RWPE2 (cell line): ENCODE measurements around the gene AQP6.

Experiments
- ATAC-seq: fragments of 200-7000 bp; cut with Tn5 transposase; 3 replicates; pipeline ENCODE4 v1.9.1; 2021; ENCODE audit warnings: low read depth
- DNase-seq: peaks from one replicate; pipeline ENCODE4 v3.0.0-alpha.2; 2020; ENCODE audit warnings: low spot score
- H3K27ac ChIP-seq: fragments of 450-650 bp; 2 replicates; pipeline ENCODE4 v1.5.1; 2017; ENCODE audit warnings: mild to moderate bottlenecking; ENCODE audit not compliant: poor library complexity, severe bottlenecking
- H3K27me3 ChIP-seq: fragments of 250-450 bp; sonication (Bioruptor Pico); 2 replicates; pipeline ENCODE4 v1.5.1; 2021; ENCODE audit warnings: mild to moderate bottlenecking, moderate library complexity; ENCODE audit not compliant: insufficient read depth, poor library complexity, severe bottlenecking
- H3K36me3 ChIP-seq: fragments of 250-450 bp; sonication (Bioruptor Pico); 2 replicates; pipeline ENCODE4 v1.5.1; 2020; ENCODE audit warnings: low read depth, mild to moderate bottlenecking, moderate library complexity
- H3K4me1 ChIP-seq: fragments of 250-450 bp; sonication (Bioruptor Pico); 2 replicates; pipeline ENCODE4 v1.5.1; 2021; ENCODE audit warnings: mild to moderate bottlenecking, moderate library complexity; ENCODE audit not compliant: insufficient read depth, poor library complexity, severe bottlenecking
- H3K4me3 ChIP-seq: fragments of 250-450 bp; sonication (Bioruptor Pico); 2 replicates; pipeline ENCODE4 v1.5.1; 2021; ENCODE audit warnings: mild to moderate bottlenecking, moderate library complexity; ENCODE audit not compliant: severe bottlenecking
- H3K9me3 ChIP-seq: fragments of 250-450 bp; sonication (Bioruptor Pico); 2 replicates; pipeline ENCODE4 v1.5.1; 2021; ENCODE audit warnings: mild to moderate bottlenecking, moderate library complexity; ENCODE audit not compliant: severe bottlenecking
- TF ChIP-seq, protein P1 (sequence below): fragments of 450-650 bp; IDR thresholded peaks from one replicate; pipeline ENCODE4 v1.5.1; 2017; ENCODE audit warnings: mild to moderate bottlenecking, moderate library complexity; ENCODE audit not compliant: poor library complexity, severe bottlenecking

Gene AQP6

DNA sequence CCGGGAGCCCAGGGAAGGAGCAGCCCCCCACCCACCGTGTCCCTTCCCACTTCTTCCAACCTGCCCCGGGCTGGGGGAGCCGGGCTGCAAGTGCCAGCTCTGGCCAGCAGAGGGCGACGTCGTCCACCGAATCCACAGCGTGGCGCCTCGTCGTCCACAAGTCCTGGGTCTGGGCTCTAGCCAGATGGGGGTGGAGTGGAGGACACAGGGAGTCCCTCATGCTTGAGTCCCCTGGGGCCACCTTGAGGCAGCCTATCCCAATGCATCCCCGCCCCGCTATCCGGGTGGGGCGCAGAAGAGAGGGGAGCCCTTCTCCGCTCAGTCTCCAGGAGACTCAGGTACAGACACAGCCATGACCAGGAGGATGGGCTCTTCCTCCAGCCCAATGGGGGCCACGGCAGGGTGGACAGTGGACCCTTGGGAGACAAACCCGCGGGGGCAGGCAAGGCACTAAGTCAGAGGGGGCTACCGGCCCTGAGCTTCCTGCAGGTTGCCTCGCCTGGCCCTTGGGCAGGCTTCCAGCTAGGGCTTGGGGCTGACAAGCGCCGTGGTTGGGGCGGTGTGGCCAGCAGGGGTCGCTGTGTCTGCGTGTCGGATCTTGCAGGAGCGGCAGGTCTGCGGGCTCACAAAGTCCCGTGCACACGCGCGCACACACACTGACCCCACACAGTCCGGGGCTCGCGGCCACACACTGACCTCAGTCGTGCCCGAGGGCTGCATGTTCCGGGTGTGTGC, 5.5 kb upstream of the AQP6 start:
- Histone ChIP-seq H3K9me3 (no peaks in the 10 kb centered on the region), H3K4me3 (peak overlapping the region; percentile 19), H3K36me3 (no peaks in the 10 kb centered on the region), H3K27ac (no peak overlapping the region), H3K4me1 (peaks cover 11% of the 10 kb centered on the region), H3K27me3 (no peaks in the 10 kb centered on the region)
- DNase-seq (no peak), ATAC-seq (peak; percentile 67)
- TF ChIP-seq, protein P1, sequence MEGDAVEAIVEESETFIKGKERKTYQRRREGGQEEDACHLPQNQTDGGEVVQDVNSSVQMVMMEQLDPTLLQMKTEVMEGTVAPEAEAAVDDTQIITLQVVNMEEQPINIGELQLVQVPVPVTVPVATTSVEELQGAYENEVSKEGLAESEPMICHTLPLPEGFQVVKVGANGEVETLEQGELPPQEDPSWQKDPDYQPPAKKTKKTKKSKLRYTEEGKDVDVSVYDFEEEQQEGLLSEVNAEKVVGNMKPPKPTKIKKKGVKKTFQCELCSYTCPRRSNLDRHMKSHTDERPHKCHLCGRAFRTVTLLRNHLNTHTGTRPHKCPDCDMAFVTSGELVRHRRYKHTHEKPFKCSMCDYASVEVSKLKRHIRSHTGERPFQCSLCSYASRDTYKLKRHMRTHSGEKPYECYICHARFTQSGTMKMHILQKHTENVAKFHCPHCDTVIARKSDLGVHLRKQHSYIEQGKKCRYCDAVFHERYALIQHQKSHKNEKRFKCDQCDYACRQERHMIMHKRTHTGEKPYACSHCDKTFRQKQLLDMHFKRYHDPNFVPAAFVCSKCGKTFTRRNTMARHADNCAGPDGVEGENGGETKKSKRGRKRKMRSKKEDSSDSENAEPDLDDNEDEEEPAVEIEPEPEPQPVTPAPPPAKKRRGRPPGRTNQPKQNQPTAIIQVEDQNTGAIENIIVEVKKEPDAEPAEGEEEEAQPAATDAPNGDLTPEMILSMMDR = peak; percentile 92

DNA sequence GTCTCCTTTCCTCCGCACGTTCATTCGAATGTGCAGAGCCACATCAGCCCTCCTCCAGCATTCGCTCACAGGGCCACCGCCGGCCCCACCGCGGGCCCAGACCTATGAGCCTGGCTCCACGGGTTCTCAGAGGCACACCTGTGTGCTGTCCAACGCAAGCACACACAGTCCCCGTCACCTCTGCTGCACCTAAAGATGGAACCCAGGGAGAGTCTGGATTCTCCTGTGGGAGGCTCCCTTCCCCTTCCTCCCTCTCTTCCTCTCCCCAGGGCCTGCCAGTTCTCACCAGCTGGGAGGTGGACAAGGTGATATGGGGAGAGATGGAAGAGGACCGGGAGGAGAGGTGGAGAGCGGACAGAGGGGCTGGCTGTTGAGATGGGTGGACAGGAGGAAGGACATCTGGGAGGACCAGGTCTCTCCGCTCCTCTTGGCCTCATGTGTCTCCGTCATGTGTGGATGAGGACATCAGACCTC, 4.9 kb upstream of the AQP6 start:
- H3K9me3 ChIP-seq = no peaks in the 10 kb centered on the region
- DNase-seq (no peak), ATAC-seq (no peak)
- no peak overlapping the region for H3K27ac ChIP-seq
- TF ChIP-seq, protein P1 = no peak
- H3K36me3 ChIP-seq = no peaks in the 10 kb centered on the region
- peaks cover 7% of the 10 kb centered on the region for H3K4me1 ChIP-seq
- no peak overlapping the region for H3K4me3 ChIP-seq
- H3K27me3 ChIP-seq = no peaks in the 10 kb centered on the region

DNA sequence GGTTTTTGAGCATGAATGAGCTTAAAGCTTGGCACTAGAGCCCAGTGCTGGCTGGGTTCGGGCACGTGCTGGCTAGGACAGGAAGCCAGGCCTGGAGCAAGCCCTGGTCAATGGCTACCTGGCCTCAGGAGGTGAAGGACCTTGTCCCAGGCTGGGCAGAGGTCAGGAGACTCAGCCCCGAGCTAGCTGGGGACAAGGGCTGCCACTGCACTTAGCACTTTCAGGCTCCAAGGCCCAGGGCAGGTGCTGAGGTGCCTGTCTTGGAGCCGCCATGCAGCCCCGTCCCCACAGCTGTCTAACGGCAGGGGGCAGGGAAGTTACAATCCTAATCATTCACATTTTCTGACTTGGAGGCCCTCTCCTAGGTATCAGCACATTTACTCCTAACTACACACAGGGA, 4.3 kb upstream of the AQP6 start:
- TF ChIP-seq, protein P1 = no peak
- ATAC-seq = no peak
- no peaks in the 10 kb centered on the region for H3K9me3 ChIP-seq

DNA sequence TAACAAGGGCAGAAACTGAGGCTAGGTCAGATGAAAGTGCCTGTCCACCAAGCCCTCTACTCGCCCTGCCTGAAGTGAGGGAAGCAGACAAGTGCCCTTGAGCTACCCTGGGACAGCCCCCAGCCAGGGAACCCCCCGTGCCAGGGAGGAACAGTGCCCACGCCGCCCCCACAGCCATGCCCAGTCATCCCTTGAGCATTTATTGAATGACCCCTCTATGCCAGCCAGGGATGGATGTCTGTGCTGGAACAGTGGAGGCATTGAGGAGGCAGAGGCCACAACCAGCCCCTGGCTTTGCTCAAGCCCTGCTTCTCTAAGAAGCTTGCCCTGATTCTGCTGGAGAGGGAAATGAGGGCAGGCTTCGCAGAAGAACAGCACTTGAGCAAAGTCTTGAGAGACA, 3.7 kb upstream of the AQP6 start:
- TF ChIP-seq, protein P1 = no peak
- no peak for ATAC-seq
- Histone ChIP-seq H3K36me3 (no peaks in the 10 kb centered on the region), H3K9me3 (no peaks in the 10 kb centered on the region), H3K4me3 (no peak overlapping the region), H3K4me1 (no peaks in the 10 kb centered on the region), H3K27ac (no peak overlapping the region), H3K27me3 (no peaks in the 10 kb centered on the region)
- DNase-seq = no peak

More for the DNA sequence above, 4.3 kb upstream of the AQP6 start:
- H3K4me3 ChIP-seq = no peak overlapping the region
- no peaks in the 10 kb centered on the region for H3K27me3 ChIP-seq
- H3K36me3 ChIP-seq = no peaks in the 10 kb centered on the region
- H3K4me1 ChIP-seq = peaks cover under 1% of the 10 kb centered on the region
- no peak overlapping the region for H3K27ac ChIP-seq
- DNase-seq = no peak
